ENCODE results near the gene PAQR5. TPM values are rescaled to one million over a fixed set of nuclear protein-coding genes. Genes with fewer than 3 reads are reported as not detected.

The PAQR5 gene
- total and polyA plus RNA-seq, 4 donors = 0.19 to 1.1 (median 0.53) TPM

GRCh38 chr15:69325456-69325971, 26.8 kb downstream of the PAQR5 start:
- Histone ChIP-seq H3K9ac (ENCODE audit: low read depth in 1 of 2, low read length in 2 of 2) (no peak overlapping the region), H3K4me1 (ENCODE audit: control insufficient read depth in 4 of 4, insufficient read depth in 4 of 4, low read length in 3 of 4) (no peaks in the 10 kb centered on the region), H3K9me3 (ENCODE audit: control insufficient read depth in 4 of 4, low read length in 3 of 4) (no peaks in the 10 kb centered on the region), H3K36me3 (ENCODE audit: control insufficient read depth in 4 of 4, insufficient read depth in 3 of 4, low read depth in 1 of 4, low read length in 3 of 4) (no peaks in the 10 kb centered on the region), H3K27me3 (ENCODE audit: control insufficient read depth in 4 of 4, insufficient read depth in 4 of 4, low read length in 3 of 4) (no peaks in the 10 kb centered on the region), H3K27ac (ENCODE audit: low read depth in 1 of 2, low read length in 2 of 2) (no peak overlapping the region), H3K4me3 (ENCODE audit: low read depth in 1 of 3, low read length in 3 of 3) (no peak overlapping the region)
- no peak for TF ChIP-seq HNF4G (IDR thresholded peaks at IDR 0.05)
- TF ChIP-seq YY1 (IDR thresholded peaks at IDR 0.05) = no peak
- TF ChIP-seq EGR1 (IDR thresholded peaks at IDR 0.05; ENCODE audit: low read depth in 2 of 2) = no peak
- no peak for TF ChIP-seq MAX (IDR thresholded peaks at IDR 0.05)
- TF ChIP-seq GABPA (IDR thresholded peaks at IDR 0.05 in 1 of 2, conservative IDR thresholded peaks at IDR 0.05 in 1 of 2) = no peak
- no peak for TF ChIP-seq ATF3 (IDR thresholded peaks at IDR 0.05)
- TF ChIP-seq RAD21 (IDR thresholded peaks at IDR 0.05) = no peak
- TF ChIP-seq ZBTB33 (IDR thresholded peaks at IDR 0.05) = no peak
- TF ChIP-seq JUND (IDR thresholded peaks at IDR 0.05) = no peak
- no peak for TF ChIP-seq SP1 (IDR thresholded peaks at IDR 0.05)
- no peak for TF ChIP-seq NR2F2 (IDR thresholded peaks at IDR 0.05)
- TF ChIP-seq CTCF (IDR thresholded peaks at IDR 0.05; ENCODE audit: low read depth, low read length, missing input control) = no peak
- TF ChIP-seq FOXA2 (IDR thresholded peaks at IDR 0.05) = no peak
- no peak for TF ChIP-seq RXRA (IDR thresholded peaks at IDR 0.05)
- TF ChIP-seq HNF4A (conservative IDR thresholded peaks at IDR 0.05) = no peak
- no peak for TF ChIP-seq REST (IDR thresholded peaks at IDR 0.05)
- TF ChIP-seq TAF1 (conservative IDR thresholded peaks at IDR 0.05) = no peak
- no peak for TF ChIP-seq FOXA1 (IDR thresholded peaks at IDR 0.05)
- 79% methylated on average over 7 of the region's 7 CpGs for WGBS
- no peak for DNase-seq (ENCODE audit: low spot score)

Data from liver (tissue), 9 donors.